ENCODE measurements around the gene CDH24.

- no peak for TF ChIP-seq EZH2phosphoT487 (IDR thresholded peaks at IDR 0.05; ENCODE audit: insufficient read depth, low read depth)
- TF ChIP-seq EZH2 (IDR thresholded peaks at IDR 0.05; ENCODE audit: insufficient read depth, poor library complexity, severe bottlenecking): no peak
Measured at GRCh38 chr14:23005451-23006187, 51.7 kb downstream of the CDH24 start.

Data from GM23248 (cell line).